ENCODE results near the gene NKIRAS1.
"Not testable (repeated sequence)": the region's sequence is repeated elsewhere in the genome, so short reads cannot be mapped to it uniquely, and the experiment has no call there.

The NKIRAS1 gene

DNA sequence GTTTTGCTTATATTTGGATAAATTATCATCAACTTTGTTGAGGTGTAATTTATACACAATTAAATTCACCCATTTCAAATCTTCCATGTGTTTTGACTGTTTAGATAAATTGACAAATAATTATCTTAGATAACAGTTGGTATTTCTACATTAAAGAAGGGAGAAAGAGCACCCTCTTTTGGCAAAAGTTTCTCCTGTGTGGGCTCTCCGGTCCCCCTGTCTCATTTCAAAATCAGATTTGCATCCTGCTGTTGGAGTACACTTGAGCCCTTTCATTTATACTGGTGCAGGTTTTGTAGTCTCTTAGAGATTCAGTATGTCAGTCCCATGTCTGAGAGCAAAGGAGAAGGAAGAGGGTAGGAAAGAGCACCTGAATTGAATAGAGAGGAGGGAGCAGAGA lies 49.4 kb downstream of the NKIRAS1 start:
- FAIRE-seq = no peak

- FAIRE-seq = no peak
Measured at GRCh38 chr3:23865595-23866396, 51.0 kb downstream of the NKIRAS1 start.

DNA sequence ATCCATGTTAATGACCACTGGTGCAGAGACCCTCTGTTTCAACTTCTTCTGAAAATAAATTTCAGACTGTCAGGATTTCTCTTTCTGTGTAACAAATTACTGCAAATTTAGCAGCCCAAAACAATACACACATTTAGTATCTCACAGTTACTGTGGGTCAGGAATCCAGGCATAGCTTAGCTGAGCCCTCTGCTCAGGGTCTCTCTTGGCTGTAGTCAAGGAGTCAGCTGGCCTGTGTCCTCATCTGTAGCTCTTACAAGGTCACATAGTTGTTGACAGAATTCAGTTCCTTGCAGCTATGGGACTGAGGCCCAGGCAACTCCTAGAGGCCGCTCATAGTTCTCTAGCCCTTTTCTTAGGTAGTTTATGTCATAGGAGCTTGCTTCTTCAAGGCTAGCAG lies 51.9 kb downstream of the NKIRAS1 start:
- FAIRE-seq = no peak

DNA sequence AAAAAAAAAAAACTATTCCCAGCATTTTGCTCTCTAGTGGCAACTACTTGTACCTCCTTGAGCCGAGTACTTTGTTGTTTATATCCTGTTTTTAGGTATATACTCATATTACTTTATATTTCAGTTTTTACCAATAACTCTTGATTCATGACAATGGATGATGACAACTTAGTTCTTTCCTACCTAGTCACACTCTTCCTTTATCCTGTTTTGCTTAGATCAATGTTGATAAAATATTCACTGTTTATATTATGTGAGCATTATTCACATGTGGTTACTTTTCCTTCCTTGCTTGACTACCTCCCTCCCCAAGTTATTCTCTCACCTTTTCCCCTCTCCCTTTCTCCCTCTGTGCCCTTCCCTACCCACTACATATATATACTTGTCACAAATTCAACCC lies 53.7 kb downstream of the NKIRAS1 start:
- FAIRE-seq = no peak

DNA sequence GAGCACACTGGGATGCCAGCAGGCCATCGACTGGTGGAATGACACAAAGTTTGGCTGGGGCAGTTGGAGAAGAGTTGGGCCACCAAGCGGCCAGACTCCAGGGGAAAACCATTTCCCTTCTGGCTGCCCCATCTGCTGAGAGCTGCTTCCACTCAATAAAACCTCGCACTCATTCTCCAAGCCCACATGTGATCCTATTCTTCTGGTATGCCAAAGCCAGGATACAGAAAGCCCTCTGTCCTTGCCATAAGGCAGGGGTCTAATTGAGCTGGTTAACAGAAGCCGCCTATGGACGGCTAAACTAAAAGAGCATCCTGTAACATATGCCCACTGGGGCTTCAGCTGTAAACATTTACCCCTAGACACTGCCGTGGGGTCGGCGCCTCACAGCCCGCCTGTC lies 55.1 kb downstream of the NKIRAS1 start:
- no peak for FAIRE-seq

- no peak for FAIRE-seq
Measured at GRCh38 chr3:23859839-23860382, 56.9 kb downstream of the NKIRAS1 start.

DNA sequence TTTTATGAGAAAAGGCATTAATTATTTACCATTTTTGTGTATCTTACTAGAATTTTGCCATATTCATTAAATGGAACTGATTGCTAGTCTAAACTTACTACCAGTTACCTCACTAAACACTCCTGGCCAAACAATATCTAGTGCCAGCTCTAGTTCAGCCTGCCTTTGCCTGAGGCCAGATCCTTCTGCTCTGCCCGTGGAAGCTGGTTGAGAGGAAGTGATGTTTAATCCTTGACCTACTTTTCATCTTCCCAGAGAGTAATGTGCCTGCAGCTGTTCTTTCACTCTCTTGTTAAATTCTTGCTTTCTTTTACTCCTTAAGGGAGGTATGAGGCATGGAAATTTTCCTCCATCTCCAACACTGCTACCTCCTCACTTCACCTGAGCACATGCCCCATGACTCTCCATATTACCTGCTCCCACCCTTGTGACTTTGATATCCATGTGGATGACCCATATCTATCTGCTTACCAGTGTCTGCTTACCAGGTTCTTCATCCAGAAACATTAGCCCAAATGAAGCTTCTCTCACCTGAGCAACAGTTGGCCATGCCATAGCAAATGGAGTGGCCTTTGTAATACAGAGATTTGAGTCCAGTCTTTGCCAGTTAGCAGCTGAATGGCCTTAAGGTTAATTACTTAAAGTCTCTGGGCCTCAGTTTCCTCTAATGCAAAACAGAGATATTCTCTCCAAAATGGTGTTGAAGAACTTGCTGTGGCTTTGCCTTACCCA lies 57.6 kb downstream of the NKIRAS1 start:
- no peak for FAIRE-seq

DNA sequence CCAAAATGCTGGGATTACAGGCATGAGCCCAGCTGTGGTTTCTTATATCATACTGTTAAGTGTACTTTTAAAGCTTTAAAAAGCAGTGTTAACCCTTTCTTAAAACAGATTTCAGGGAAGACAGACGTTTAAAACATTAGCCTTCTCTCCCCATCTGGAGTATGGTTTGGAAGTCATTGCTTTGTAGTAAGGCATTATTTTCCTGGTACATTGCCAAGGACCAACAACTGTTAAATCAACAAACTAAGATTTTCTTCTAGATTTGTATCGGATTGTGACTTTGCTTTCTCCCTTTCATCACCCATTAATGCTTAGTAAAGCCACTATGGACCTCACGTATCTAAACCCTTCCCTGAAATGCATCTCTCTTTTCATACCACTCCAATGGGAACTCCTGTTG lies 60.5 kb downstream of the NKIRAS1 start:
- no peak for FAIRE-seq

DNA sequence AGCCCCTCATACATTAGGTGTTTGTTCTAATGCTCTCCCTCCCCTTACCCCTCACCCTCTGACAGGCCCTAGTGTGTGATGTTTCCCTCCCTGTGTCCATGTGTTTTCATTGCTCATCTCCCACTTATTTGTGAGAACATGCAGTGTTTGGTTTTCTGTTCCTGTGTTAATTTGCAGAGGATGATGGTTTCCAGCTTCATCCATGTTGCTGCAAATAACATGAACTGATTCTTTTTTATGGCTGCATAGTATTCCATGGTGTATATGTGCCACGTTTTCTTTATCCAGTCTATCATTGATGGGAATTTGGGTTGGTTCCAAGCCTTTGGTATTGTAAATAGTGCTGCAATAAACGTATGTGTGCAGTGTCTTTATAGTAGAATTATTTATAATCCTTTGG lies 67.3 kb downstream of the NKIRAS1 start:
- not testable (repeated sequence) for FAIRE-seq

DNA sequence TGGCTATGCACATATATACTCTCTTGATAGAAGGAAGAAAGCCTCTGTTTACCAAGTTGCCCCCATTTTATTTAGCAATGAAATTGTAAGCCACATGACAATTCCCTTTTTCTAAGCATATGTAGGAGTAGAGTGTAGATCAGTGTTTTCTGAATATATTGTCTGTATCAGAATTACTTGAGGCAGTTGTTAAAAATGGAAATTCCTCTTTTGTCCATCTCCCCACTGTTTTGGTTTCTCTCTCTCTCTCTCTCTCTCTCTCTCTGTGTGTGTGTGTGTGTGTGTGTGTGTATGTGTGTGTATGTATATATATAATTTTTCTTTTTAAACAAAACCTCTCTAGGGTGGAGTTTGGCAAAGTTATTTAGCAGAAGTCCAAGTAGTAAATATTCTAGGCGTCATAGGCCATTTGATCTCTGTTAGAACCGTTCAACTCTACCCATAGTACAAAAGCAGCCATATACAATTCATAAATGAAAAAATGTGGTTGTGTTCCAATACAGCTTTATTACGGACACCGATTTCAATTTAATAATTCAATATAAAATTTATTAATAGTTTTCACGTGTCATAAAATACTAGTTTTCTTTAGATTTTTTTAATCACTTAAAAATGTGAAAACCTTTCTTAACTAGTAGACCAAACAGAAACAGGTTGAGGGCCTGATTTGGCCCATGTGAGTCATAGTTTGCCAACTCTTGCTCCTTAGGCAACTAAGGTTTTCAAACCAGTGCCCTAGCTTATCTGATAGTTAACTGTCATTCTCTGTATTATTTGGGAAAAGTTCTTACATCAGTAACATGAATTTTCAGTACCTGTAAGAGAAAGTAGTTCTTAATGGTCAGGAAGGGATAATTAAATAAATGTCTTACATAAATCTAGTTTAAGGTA lies 71.2 kb downstream of the NKIRAS1 start:
- FAIRE-seq = peak; percentile 12

GRCh38 chr3:23843869-23844268 lies 72.9 kb downstream of the NKIRAS1 start:
- no peak for FAIRE-seq
